Measurements from ENCODE around the gene FIGN.

DNA sequence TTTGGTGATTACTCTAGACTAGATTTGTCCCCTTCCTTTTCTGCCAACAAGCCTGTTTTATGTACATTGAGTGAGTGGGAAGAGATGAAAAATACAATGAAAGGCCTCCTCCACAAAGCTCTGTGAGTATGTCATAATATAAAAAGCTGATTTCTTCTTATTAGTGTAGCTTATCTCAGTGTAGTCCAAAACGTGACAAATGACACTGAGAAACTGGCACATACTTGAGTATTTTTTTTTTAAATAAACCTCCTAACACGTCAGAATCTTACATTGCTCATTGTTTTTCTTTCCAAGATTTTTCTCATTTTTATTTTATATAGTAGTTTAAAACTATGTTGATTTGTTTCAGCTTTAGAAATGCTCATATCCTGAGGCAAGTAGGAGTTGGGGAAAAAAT is 17.9 kb upstream of the FIGN start:
- no peak for TF ChIP-seq EZH2 (IDR thresholded peaks at IDR 0.05; ENCODE audit: borderline replicate concordance, insufficient read depth, low read length, poor library complexity, severe bottlenecking)
- TF ChIP-seq MXI1 (conservative IDR thresholded peaks at IDR 0.05; ENCODE audit: poor library complexity, severe bottlenecking) = no peak
- TF ChIP-seq, protein P1, sequence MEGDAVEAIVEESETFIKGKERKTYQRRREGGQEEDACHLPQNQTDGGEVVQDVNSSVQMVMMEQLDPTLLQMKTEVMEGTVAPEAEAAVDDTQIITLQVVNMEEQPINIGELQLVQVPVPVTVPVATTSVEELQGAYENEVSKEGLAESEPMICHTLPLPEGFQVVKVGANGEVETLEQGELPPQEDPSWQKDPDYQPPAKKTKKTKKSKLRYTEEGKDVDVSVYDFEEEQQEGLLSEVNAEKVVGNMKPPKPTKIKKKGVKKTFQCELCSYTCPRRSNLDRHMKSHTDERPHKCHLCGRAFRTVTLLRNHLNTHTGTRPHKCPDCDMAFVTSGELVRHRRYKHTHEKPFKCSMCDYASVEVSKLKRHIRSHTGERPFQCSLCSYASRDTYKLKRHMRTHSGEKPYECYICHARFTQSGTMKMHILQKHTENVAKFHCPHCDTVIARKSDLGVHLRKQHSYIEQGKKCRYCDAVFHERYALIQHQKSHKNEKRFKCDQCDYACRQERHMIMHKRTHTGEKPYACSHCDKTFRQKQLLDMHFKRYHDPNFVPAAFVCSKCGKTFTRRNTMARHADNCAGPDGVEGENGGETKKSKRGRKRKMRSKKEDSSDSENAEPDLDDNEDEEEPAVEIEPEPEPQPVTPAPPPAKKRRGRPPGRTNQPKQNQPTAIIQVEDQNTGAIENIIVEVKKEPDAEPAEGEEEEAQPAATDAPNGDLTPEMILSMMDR (IDR thresholded peaks at IDR 0.05; ENCODE audit: poor library complexity, severe bottlenecking) = no peak
- no peak for TF ChIP-seq POLR2AphosphoS5 (IDR thresholded peaks at IDR 0.05)
- TF ChIP-seq EP300 (conservative IDR thresholded peaks at IDR 0.05; ENCODE audit: poor library complexity, severe bottlenecking) = no peak
- no peak for TF ChIP-seq RAD21 (conservative IDR thresholded peaks at IDR 0.05)
- no peak for TF ChIP-seq SMC3 (conservative IDR thresholded peaks at IDR 0.05; ENCODE audit: poor library complexity)
